CD4-positive, alpha-beta T cell treated with Interleukin-12 subunit alpha and Interleukin-12 subunit beta, for 1 hour (primary cell): ENCODE data around the gene ALDH1B1.

Source experiments
- DNase-seq: peaks from one replicate; pipeline ENCODE4 v3.0.0-alpha.2; 2020

The ALDH1B1 gene

GRCh38 chr9:38442473-38443096 lies 50.1 kb downstream of the ALDH1B1 start:
- no peak for DNase-seq

GRCh38 chr9:38443181-38443580 lies 50.7 kb downstream of the ALDH1B1 start:
- no peak for DNase-seq

GRCh38 chr9:38443597-38443996 lies 51.1 kb downstream of the ALDH1B1 start:
- no peak for DNase-seq

GRCh38 chr9:38445154-38446043 lies 52.9 kb downstream of the ALDH1B1 start:
- no peak for DNase-seq

DNA sequence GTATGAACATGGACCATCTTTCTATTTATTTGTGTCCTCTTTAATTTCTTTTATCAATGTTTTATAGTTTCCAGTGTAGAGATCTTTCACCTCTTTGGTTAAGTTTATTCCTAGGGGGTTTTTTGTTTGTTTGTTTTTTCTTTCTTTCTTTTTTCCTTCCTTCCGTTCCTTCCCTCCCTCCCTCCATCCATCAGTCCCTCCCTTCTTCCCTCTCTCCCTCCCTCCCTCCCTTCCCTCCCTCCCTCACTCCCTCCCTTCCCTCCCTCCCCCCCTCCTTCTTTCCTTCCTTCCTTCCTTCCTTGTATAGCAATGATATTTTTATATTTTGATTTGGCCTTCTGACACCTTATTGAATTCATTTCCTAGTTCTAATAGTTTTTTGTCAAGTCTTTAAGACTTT lies 55.2 kb downstream of the ALDH1B1 start:
- DNase-seq, result no peak
